GM23338 (cell line): ENCODE results near the gene CPNE1. TPM values are rescaled to one million over a fixed set of nuclear protein-coding genes. Genes with fewer than 3 reads are reported as not detected.

Source experiments
- ATAC-seq: fragments of 200-7000 bp; cut with Tn5 transposase; 3 replicates; pipeline ENCODE4 v1.9.1; 2020
- DNase-seq: peaks from one replicate; pipeline ENCODE4 v3.0.0-alpha.2; 2015; ENCODE audit warnings: low spot score
- H2AFZ ChIP-seq: fragments of 200-600 bp; sonication (generic); 2 replicates; pipeline ENCODE4 v1.8.0; 2016; ENCODE audit warnings: antibody characterized with exemption, mild to moderate bottlenecking, moderate library complexity
- H3F3A ChIP-seq: fragments of 200-600 bp; sonication (generic); replicated peaks from 2 replicates; pipeline ENCODE4 v1.8.0; 2017; ENCODE audit warnings: antibody characterized with exemption, mixed run types, low read depth
- H3K27ac ChIP-seq: fragments of 200-600 bp; sonication (generic); 2 replicates; pipeline ENCODE4 v1.6.1; 2016; ENCODE audit warnings: low read depth
- H3K27me3 ChIP-seq: fragments of 200-600 bp; sonication (generic); 2 replicates; pipeline ENCODE4 v1.8.0; 2016; ENCODE audit warnings: mild to moderate bottlenecking, mixed run types, moderate library complexity; ENCODE audit not compliant: insufficient read depth
- H3K36me3 ChIP-seq: fragments of 200-600 bp; sonication (generic); 2 replicates; pipeline ENCODE4 v1.8.0; 2016; ENCODE audit warnings: mild to moderate bottlenecking; ENCODE audit not compliant: insufficient read depth
- H3K4me1 ChIP-seq: fragments of 200-600 bp; sonication (generic); 2 replicates; pipeline ENCODE4 v1.8.0; 2016; ENCODE audit warnings: mild to moderate bottlenecking, moderate library complexity; ENCODE audit not compliant: insufficient read depth
- H3K4me2 ChIP-seq: fragments of 200-600 bp; sonication (generic); 2 replicates; pipeline ENCODE4 v1.7.1; 2017; ENCODE audit warnings: mixed run types
- H3K4me3 ChIP-seq: fragments of 200-600 bp; sonication (generic); 2 replicates; pipeline ENCODE4 v1.6.1; 2016; ENCODE audit warnings: mixed run types
- H3K79me2 ChIP-seq: fragments of 200-600 bp; sonication (generic); replicated peaks from 2 replicates; pipeline ENCODE4 v1.8.0; 2017; ENCODE audit warnings: mild to moderate bottlenecking; ENCODE audit not compliant: insufficient read depth
- H3K9me2 ChIP-seq: fragments of 200-600 bp; sonication (generic); 2 replicates; pipeline ENCODE4 v1.8.0; 2017; ENCODE audit not compliant: insufficient read depth
- H4K20me1 ChIP-seq: fragments of 200-600 bp; sonication (generic); replicated peaks from 2 replicates; pipeline ENCODE4 v1.8.0; 2017; ENCODE audit warnings: mild to moderate bottlenecking; ENCODE audit not compliant: insufficient read depth
- H3K27ac Mint-ChIP-seq: 2 replicates; pipeline ENCODE4 v1.8.0; 2020; ENCODE audit warnings: inconsistent platforms, mild to moderate bottlenecking, moderate library complexity, mixed read lengths
- H3K27me3 Mint-ChIP-seq: 3 replicates; pipeline ENCODE4 v1.8.0; 2022; ENCODE audit warnings: low read depth, mild to moderate bottlenecking, moderate library complexity, mixed read lengths, inconsistent platforms; ENCODE audit not compliant: insufficient read depth, poor library complexity
- H3K36me3 Mint-ChIP-seq: 3 replicates; pipeline ENCODE4 v1.8.0; 2021; ENCODE audit warnings: low read depth, mild to moderate bottlenecking, inconsistent platforms, moderate library complexity, mixed read lengths
- H3K4me1 Mint-ChIP-seq: 3 replicates; pipeline ENCODE4 v1.8.0; 2020; ENCODE audit warnings: mild to moderate bottlenecking, inconsistent platforms, mixed read lengths
- H3K4me3 Mint-ChIP-seq: 3 replicates; pipeline ENCODE4 v1.8.0; 2021; ENCODE audit warnings: moderate library complexity, mild to moderate bottlenecking, inconsistent platforms, mixed read lengths
- H3K9me3 Mint-ChIP-seq: 3 replicates; pipeline ENCODE4 v1.8.0; 2020; ENCODE audit warnings: moderate library complexity, mild to moderate bottlenecking, inconsistent platforms, mixed read lengths
- CREB1 ChIP-seq: fragments of 250-450 bp; sonication (Bioruptor Pico); IDR thresholded peaks from 2 replicates; pipeline ENCODE4 v1.5.0; 2020; ENCODE audit warnings: low read depth, mild to moderate bottlenecking, moderate library complexity
- CTCF ChIP-seq, 2 experiments: fragments of 200-600 bp in 1 of 2; sonication (generic) in 1 of 2; conservative IDR thresholded peaks; 2 replicates each; pipeline versions ENCODE4 v1.5.1 to v1.6.1; 2016 to 2017; ENCODE audit warnings: antibody characterized with exemption in 2 of 2, low read depth in 2 of 2, mild to moderate bottlenecking in 2 of 2, moderate library complexity in 1 of 2
- ETS1 ChIP-seq: IDR thresholded peaks from 2 replicates; pipeline ENCODE4 v1.6.1; 2016; ENCODE audit warnings: antibody characterized with exemption
- EZH2 ChIP-seq: fragments of 200-600 bp; sonication (generic); IDR thresholded peaks from one replicate; pipeline ENCODE4 v1.8.0; 2017; ENCODE audit warnings: antibody characterized with exemption, mild to moderate bottlenecking, low read depth; ENCODE audit not compliant: unreplicated experiment
- EZH2phosphoT487 ChIP-seq: fragments of 200-600 bp; sonication (generic); IDR thresholded peaks from one replicate; pipeline ENCODE4 v1.8.1; 2018; ENCODE audit warnings: antibody characterized with exemption; ENCODE audit not compliant: unreplicated experiment
- JUNB ChIP-seq: IDR thresholded peaks from one replicate; pipeline ENCODE4 v1.6.1; 2016; ENCODE audit warnings: antibody characterized with exemption; ENCODE audit not compliant: unreplicated experiment
- NANOG ChIP-seq: IDR thresholded peaks from 2 replicates; pipeline ENCODE4 v1.6.1; 2016; ENCODE audit warnings: antibody characterized with exemption, borderline replicate concordance
- POLR2AphosphoS5 ChIP-seq: IDR thresholded peaks from 2 replicates; pipeline ENCODE4 v1.6.1; 2016; ENCODE audit warnings: antibody characterized with exemption, low read depth
- REST ChIP-seq: IDR thresholded peaks from one replicate; pipeline ENCODE4 v1.6.1; 2018; ENCODE audit warnings: antibody characterized with exemption; ENCODE audit not compliant: unreplicated experiment
- STAT1 ChIP-seq: IDR thresholded peaks from one replicate; pipeline ENCODE4 v1.6.1; 2016; ENCODE audit warnings: antibody characterized with exemption; ENCODE audit not compliant: unreplicated experiment
- ZNF114 ChIP-seq: fragments of 250-450 bp; sonication (Bioruptor Pico); IDR thresholded peaks from 2 replicates; pipeline ENCODE4 v1.5.0; 2020; ENCODE audit warnings: mild to moderate bottlenecking, moderate library complexity
- ZNF331 ChIP-seq: fragments of 250-450 bp; sonication (Bioruptor Pico); IDR thresholded peaks from 2 replicates; pipeline ENCODE4 v1.5.0; 2020; ENCODE audit warnings: low read depth, mild to moderate bottlenecking, moderate library complexity
- ZNF462 ChIP-seq: fragments of 250-450 bp; sonication (Bioruptor Pico); IDR thresholded peaks from 2 replicates; pipeline ENCODE4 v1.5.0; 2020; ENCODE audit warnings: mild to moderate bottlenecking, moderate library complexity
- polyA plus RNA-seq: library from polyadenylated mRNA; unstranded; fragments of >200 nt; fragmentation: Nextera tagmentation; extraction: Ambion mirVana; gene quantifications from 2 replicates; pipeline ENCODE4 v1.2.1, GENCODE V29; 2016
- total RNA-seq: library from RNA; depleted of rRNA; stranded (reverse); fragments of >200 nt; shearing (Covaris generic); gene quantifications from 2 replicates; pipeline ENCODE4 v1.2.3, GENCODE V29; 2014

Gene CPNE1
- total and polyA plus RNA-seq, 2 experiments from 2014 or later, result 189 to 196 TPM

- H3K27ac ChIP-seq, result no peak overlapping the region
- Mint-ChIP-seq H3K4me3 (no peak overlapping the region), H3K9me3 (peaks cover 5% of the 10 kb centered on the region; the same call in 2 of the 3 replicates), H3K27ac (no peak overlapping the region), H3K36me3 (no peaks in the 10 kb centered on the region), H3K27me3 (peaks cover 3% of the 10 kb centered on the region), H3K4me1 (no peaks in the 10 kb centered on the region)
- H3K4me1 ChIP-seq, result no peaks in the 10 kb centered on the region
- ATAC-seq, result no peak
- H3F3A ChIP-seq, result no peaks in the 10 kb centered on the region
- no peaks in the 10 kb centered on the region for H4K20me1 ChIP-seq
- H3K27me3 ChIP-seq, result no peaks in the 10 kb centered on the region
- no peaks in the 10 kb centered on the region for H3K9me2 ChIP-seq
- H2AFZ ChIP-seq, result no peak overlapping the region
- no peak for TF ChIP-seq CREB1 (CRISPR knock-in tag)
- no peak for TF ChIP-seq EZH2phosphoT487
- TF ChIP-seq ETS1, result no peak
- TF ChIP-seq STAT1, result no peak
- no peak for TF ChIP-seq ZNF114
- no peak for TF ChIP-seq POLR2AphosphoS5
- no peak for TF ChIP-seq ZNF462
- TF ChIP-seq REST, result no peak
- no peak for TF ChIP-seq EZH2
- TF ChIP-seq JUNB, result no peak
- no peak for TF ChIP-seq CTCF (conservative IDR thresholded peaks at IDR 0.05; ENCODE audit: low read depth in 2 of 2)
- TF ChIP-seq NANOG, result no peak
- TF ChIP-seq ZNF331 (CRISPR knock-in tag), result no peak
- H3K36me3 ChIP-seq, result no peaks in the 10 kb centered on the region
- no peak for DNase-seq
- no peaks in the 10 kb centered on the region for H3K79me2 ChIP-seq
- no peak overlapping the region for H3K4me3 ChIP-seq
- no peak overlapping the region for H3K4me2 ChIP-seq
Observed at GRCh38 chr20:35579196-35579595, 85.5 kb downstream of the CPNE1 start.
